GM21515 (cell line): ENCODE results near the gene PROX1.

ENCODE experiments used
- ATAC-seq: cut with Tn5 transposase; IDR thresholded peaks from one replicate; pipeline ENCODE4 v1.9.1; 2021; ENCODE audit not compliant: unreplicated experiment

The PROX1 gene

DNA sequence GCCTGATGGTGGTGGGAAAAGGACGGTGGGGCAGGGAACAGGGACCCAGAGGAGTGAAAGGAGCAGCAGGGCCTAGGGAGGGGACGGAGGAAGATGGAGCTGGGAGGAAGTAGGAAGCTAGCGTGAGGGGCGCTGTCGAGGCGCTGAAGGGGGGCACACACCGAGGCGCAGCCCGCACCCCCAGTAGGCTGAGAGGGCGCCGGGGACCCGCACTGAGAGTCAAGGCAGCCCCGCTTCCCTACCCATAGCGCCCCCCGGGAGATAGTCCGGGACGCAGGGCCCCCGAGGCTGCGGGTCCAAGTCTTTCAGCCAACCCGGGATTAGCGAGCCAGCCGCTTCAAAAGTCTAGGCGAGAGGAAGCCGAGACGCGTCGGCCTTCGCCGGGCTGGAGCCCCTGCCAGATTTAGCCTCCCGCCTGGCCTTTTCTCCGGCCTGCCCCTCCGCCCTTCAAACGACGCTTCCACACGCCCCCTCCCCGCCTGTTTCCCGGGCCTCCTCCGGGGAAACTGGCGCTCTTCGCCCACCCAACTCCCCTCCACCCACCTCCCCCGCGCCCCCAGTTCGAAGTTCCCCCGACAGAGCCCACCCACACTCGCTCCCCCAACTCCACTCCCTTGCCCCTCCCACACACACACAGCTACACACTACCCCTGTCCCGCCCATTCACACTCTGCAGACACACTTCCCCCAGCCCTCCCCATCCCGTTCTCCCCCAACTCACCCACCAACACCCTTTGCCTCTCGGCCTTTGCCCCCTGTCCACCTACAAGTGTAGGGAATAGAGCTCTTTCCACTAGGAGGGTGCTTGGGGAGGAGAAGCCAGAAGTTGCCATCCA lies 7.8 kb upstream of the PROX1 start:
- ATAC-seq = no peak

DNA sequence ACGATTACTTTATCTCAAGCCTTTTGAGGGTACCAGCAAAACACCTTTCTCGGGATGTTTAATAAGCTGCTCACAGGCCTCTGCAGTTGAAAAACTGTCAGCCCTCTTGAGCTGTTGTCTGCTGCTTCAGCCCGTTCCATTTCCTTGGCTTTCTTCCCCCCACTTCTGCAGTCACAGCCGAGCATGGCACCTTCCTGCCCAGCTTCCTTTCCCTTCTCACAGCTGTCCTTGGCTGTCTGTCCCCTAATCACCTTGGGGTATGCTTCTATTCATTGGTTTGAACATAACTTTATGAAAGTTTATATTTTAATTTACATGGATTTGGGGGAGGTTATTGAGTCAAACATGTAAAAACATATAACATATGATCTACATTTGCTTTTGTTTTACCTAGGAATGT lies 6.9 kb upstream of the PROX1 start:
- ATAC-seq = no peak

DNA sequence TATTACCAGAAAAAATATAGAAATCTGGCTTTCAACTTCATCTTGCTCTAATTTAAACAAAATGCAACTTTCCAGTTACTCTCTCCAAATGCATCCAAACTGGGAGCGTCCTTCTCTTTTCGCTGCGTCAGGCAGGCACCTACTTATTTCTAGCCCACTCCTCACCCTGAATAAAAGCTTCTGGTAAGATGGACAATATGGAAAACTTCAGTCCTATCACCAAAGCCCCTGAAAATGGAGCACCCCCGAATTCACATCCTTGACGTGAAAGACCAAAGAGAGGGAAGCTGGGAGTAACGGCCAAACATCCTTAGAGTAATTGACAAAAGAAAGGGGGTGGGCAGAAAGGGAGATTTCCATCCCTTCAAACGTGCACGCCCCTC lies 5.5 kb upstream of the PROX1 start:
- ATAC-seq = no peak

DNA sequence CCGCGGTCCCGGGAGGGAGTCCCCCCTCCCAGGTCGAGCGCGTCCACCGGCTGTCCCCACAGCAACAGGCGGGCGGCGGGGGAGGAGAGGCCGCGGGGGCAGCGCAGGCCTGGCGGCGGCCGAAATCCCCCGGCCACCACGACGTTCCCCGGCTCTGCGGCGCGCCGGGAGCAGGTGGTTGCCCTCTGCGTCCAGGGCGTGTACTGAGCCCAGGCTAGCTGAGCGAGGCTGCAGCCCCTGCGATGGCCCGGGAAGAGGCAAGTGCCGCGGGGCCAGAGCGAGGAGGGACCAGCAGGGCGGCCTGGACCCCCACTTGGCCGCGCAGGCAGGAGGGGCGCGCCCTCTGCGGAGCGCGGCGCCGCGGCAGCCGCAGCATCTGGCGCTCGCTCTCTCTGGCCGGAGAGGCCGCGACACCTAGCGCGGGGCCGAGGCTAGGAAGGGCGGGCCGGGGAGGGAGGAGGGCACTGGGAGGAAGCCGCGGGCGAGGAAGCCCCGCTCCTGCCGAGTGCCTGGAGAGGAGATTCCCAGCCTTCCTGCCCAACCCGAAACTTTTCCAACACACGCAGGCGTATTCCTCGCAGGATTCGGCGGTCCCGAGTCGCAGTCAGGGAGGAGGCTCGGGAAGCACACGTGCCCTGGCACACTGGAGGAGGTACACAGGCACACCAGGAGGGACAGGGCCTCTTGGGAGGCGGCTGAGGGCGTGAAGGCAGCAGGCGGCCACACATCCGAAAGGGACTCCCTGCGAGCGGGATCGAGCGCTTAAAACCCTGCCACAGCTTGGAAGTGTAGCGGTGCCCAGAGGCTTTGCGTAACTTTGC lies 4.9 kb upstream of the PROX1 start:
- no peak for ATAC-seq

DNA sequence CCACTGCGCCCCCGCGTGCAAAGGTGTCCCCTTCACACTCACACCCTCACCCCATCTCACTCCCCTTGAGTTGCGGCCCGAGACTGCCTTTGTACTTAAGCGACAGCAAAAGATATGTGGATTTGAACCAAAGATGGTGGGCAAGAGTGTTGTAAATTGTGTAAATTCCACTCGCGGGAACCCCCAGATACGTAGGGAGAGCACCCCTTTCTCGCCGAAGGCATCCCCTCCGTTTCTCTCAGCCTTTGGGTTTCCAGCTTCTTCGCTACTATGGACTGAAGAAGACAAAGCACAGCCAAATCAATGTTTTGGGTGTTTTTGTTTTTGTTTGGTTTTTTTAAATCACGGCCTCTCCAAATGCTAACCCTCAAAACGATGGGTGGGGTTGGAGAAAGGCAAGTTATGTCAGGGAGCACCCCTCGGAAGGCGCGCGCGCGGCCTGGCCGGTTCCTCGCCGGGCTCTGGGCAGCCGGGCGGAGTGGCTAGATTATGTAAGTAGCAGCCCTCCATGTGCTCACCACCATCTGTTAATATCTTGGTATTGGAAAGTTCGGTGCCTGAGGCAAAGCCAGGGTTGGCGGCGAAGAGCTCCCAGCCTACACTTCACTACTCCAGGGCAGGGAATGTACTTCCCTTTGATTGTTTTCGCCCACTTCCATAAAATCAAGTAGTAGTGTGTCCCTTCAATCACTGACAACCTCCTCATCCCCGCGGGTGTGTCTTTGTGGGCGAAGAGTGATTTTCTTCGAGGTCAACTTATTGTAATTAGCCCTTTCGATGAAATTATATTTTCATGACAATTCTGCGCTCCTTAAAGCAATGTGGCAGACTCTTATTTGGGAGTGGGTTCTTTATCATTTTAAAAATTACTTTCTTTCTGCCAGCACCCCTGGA lies 4.0 kb upstream of the PROX1 start:
- ATAC-seq = no peak

DNA sequence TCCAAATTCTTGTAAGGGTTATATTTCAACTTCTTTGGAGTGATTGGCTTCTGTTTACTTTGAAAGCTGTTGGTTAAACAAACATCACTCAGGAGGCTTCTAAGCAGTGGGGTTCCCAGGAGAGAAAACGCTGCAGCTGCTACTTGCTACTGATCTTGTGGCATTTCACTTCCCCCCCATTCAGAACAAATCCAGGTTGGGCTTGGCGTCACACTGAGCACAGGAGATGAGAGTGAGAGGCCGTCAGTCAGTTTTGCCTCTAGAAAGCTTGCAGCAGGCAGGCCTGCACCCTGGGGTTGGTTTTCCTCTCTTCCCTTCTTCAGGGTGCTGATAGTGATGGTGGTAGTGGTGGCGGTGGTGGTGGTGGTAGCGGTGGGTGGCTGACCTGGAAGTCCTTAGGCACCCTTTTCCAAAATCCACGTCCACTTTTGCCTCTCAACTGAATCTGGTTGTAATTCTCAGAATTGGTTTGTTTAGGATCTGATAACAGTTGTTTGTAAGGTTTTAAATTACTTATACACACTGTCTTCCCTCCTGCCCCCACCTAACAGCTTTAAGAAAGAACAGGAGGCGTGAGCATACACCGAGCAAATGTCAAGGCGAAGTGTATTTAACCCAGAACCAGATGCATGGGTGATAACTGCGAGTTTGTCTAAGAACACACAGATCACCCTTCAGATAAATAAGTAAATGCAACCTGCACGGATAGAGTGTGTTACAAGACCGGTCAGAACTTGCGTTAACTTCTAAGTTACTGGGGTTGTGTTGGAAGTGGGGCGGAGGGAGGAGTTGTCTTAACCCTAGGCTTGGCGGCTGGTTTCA lies 3.2 kb upstream of the PROX1 start:
- no peak for ATAC-seq

DNA sequence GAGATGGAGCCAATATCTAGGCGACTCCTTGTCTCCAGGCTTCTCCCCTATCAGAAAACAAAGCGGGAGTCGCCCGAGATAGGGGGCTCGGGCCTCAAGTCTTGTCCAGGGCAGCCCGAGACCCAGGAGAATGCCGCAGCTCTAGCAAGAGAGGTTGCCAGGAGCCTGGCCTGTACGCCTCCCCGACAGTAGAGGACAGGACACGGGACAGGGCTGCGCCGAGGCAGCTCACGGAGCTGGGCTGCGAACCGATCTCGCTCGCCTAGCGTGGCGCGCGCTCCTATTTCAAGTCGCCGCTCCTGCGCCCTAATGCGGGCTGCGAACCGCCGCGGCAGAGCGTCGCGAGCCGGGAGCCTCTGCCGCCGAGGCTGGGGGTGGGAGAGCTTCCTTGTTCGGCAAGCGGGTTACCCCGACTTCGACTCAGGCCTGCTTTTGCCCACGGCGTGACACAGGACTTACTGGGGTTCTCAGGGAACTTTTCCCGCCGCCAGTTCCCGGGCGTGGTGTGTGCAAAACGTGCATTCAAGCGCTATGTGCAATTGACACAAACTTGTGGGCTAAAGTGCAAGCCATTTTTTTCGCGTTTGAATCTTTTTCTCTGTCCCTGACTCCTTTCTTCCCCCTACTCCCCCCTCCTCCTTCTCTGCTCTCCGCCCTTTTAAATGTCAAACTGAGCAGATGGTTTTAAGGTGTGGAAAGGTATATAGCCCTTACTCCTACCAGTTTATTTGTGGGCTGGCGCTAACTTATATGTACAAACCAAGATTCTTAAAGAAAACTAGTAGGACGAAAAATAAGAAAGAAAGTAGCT lies 2.4 kb upstream of the PROX1 start:
- no peak for ATAC-seq

DNA sequence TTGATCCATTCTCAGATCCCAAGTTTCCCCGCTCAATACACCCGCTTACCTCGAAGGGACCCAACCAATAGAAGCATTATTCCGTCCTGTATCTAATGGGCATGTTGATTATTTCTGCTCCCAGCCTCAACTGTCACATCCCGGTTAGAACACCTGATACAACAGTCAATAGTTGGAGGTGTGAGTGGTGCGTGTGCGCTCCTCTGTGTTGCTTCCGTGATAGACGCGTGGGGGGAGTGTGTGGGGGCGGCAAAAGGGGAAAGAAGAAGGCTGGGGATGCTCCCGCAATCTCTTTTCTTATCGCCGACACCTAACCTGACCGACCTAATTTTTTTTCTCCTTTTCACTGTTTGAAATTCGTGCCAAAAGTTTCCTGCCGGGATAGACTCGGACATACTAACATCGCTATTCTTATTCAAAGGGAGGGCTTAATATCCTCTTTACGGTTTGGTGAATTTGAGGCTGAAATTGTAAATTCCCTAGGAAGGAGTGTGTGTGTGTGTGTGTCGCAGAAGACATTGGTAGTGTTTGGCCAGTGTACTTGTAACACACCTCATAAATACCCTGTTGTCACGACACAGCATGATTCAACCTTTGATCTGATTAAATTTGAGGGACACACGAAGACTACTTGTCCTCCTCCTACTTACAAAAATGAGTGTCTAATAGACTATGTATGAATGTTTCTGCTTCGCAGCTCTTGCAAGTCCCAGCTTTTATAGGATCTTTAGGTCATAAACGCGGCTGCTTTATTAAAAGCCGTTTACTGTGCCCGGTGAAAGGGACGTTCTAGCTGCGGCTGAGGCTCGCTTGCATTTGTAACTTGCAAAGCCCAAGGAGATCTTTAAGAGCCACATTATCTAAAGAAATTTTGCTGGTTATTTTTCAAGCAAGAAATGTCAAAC lies 1.5 kb upstream of the PROX1 start:
- ATAC-seq = no peak

DNA sequence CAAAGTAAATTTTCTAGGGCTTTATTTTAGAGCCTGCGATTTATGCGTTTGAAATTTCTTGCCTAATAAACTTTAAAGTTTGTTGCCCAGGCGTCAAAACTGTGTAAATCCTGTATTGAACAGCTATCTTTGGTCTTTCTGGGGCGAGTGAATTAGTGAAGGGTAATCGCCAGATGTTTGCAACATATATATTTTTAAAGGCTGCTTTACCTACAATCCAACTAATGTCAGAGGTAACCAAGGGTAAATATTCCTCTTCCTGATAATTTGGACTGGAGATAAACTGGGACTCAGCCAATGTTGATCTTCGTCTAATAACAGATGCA lies 885 bp upstream of the PROX1 start:
- no peak for ATAC-seq

DNA sequence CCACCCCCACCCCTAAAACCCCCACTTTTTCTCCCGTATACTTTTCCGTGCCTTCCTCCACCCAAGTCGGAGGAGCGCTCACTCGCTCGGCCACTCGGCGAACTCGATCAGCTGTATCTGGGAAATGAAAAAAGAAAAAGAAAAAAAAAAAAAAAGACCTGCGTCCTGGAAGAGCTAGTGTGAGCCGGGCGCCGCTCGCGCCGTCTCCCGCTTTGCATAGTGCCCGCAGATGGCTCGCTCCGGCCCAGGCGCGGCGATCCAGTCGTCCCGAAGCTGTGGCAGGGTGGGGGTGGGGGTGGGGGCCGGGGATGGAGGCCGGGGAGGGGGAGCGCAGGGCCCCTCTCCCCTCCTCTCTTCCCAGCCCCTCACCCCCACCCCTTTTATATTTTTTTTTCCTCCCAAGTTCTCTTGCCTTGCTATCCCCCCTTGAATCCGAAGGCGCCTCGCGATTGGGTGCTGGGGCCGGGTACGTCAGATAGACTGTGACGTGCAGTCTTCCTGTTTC lies 299 bp upstream of the PROX1 start:
- peak; percentile 82 for ATAC-seq

DNA sequence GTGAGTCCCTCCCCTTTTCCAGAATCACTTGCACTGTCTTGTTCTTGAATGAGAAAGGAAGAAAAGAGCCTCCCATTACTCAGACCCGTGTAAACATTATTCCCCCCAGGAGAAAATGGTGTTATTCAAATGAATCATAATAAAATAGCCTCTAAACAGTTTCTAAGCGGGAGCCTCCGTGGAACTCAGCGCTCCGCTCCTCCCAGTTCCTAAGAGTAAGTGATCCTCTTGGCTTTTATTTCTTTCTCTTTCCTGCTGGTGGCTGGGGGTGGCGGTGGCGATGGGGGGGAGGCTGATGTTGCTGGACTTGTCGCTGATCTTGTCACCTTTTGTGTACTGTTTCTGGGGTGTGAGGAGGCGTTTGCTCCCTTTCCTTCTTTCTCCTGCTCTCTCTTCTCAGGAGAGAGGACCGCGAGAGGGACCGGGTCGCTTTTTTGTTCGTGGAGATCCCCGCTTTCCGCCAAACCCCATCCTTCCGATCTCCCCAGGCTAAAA lies 781 bp downstream of the PROX1 start:
- no peak for ATAC-seq

DNA sequence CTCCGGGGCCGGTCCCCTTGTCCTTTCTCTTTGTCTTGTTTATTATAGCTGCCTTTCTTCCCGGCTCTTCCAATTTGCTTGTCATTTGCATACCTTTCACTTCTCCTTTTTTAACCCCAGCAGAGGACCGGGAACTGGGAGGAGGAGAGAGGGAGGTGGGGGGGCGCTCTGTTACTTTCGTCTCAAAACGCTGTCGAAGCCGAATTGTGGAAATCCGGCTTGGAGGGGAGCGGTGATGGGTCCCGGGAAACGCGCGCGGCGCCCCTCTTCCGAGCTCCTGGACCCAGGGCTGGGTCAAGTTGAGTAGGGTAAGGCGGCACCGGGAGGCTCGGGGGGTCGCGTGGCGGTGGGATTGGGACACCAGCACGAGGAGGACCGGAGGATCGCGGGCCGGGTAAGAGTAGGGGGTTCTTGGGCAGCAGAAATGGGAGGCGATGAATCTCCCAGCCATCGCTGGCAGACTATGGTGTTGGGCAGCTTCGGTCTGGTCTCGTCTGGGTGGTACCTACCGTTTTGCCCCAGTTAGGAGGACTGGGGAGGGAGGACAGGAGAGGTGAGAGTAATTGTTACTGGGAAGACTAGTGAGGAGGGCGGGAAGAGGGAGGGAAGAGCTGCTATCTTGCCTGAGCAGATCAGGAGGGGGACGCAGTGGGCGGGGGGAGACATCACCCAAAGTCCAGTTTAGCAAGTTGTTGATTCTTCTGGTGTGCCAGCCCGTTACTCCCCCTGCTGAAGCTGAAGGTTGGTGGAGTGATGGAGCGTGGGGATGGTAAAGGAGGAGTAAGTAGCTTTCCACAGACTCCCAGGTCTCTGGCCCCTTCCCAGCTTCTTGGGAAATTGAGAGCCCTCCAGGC lies 1.5 kb downstream of the PROX1 start:
- no peak for ATAC-seq

DNA sequence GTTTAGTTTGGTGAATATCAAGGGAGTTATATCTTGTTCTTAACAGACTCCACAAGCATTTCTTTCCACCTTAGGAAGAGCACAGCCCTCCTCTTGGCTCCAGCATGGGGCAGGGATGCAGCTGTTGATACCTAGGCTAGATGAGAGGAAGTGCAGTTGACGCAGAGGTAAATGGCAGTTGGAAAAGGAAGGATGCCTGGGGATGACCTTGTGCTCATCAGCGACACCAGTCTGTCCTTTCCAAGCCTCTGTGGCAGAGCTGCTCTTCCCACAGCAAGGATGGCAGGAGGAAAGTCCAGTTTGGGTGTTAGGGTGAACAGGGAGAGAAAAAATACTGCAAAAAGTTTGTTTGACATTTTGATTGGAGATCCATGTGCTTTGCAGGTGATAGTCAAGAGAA lies 6.2 kb downstream of the PROX1 start:
- ATAC-seq = no peak

DNA sequence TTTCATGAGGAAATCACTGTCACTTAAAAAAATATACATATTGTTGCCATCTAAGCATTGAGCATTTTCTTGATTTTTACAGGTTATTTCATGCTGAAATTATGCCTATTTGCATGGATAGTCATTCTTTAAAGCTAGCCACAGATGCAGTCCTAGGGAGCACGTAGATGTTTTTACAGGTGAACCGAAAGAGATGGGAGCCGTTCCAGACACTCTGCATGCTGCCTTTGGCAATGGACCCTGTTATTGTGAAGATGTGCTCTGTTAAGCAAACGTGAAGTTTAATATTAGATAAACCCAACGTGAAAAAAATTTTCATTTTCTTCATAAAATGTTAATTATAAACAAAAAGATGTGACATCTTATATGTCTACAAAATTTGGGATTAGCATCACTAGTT lies 7.1 kb downstream of the PROX1 start:
- no peak for ATAC-seq

DNA sequence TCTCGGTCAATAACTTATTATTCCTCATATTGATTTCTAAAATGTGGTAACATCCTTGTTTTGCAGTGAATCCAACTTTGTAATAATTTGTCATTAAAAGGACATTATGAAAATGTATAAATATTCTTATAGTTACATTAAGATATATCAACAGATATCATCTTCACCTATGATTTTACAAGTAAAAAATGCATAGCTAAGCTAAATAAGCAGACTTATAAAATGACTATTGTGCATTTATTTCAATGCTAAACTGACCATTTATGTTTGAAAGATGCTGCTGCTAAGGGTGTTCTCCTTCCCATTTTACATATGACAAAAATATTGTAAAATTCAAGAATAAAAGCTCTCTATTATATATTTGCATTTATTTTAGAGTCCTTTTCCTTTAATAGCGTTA lies 7.8 kb downstream of the PROX1 start:
- ATAC-seq = no peak

DNA sequence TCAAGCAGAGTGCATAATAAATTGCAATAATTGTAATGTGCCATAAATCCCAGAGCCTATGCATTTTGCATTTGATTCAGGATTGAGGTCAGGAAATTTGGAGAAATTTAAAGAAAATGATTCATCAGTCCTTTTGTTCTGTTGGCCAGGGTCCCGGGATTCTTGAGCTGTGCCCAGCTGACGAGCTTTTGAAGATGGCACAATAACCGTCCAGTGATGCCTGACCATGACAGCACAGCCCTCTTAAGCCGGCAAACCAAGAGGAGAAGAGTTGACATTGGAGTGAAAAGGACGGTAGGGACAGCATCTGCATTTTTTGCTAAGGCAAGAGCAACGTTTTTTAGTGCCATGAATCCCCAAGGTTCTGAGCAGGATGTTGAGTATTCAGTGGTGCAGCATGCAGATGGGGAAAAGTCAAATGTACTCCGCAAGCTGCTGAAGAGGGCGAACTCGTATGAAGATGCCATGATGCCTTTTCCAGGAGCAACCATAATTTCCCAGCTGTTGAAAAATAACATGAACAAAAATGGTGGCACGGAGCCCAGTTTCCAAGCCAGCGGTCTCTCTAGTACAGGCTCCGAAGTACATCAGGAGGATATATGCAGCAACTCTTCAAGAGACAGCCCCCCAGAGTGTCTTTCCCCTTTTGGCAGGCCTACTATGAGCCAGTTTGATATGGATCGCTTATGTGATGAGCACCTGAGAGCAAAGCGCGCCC lies 8.7 kb downstream of the PROX1 start:
- ATAC-seq = no peak
